GM21447 (cell line): Measurements from ENCODE around the gene SNRK.

Source experiments
- ATAC-seq: cut with Tn5 transposase; IDR thresholded peaks from one replicate; pipeline ENCODE4 v1.9.1; 2021; ENCODE audit not compliant: unreplicated experiment

SNRK gene, protein sequence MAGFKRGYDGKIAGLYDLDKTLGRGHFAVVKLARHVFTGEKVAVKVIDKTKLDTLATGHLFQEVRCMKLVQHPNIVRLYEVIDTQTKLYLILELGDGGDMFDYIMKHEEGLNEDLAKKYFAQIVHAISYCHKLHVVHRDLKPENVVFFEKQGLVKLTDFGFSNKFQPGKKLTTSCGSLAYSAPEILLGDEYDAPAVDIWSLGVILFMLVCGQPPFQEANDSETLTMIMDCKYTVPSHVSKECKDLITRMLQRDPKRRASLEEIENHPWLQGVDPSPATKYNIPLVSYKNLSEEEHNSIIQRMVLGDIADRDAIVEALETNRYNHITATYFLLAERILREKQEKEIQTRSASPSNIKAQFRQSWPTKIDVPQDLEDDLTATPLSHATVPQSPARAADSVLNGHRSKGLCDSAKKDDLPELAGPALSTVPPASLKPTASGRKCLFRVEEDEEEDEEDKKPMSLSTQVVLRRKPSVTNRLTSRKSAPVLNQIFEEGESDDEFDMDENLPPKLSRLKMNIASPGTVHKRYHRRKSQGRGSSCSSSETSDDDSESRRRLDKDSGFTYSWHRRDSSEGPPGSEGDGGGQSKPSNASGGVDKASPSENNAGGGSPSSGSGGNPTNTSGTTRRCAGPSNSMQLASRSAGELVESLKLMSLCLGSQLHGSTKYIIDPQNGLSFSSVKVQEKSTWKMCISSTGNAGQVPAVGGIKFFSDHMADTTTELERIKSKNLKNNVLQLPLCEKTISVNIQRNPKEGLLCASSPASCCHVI

DNA sequence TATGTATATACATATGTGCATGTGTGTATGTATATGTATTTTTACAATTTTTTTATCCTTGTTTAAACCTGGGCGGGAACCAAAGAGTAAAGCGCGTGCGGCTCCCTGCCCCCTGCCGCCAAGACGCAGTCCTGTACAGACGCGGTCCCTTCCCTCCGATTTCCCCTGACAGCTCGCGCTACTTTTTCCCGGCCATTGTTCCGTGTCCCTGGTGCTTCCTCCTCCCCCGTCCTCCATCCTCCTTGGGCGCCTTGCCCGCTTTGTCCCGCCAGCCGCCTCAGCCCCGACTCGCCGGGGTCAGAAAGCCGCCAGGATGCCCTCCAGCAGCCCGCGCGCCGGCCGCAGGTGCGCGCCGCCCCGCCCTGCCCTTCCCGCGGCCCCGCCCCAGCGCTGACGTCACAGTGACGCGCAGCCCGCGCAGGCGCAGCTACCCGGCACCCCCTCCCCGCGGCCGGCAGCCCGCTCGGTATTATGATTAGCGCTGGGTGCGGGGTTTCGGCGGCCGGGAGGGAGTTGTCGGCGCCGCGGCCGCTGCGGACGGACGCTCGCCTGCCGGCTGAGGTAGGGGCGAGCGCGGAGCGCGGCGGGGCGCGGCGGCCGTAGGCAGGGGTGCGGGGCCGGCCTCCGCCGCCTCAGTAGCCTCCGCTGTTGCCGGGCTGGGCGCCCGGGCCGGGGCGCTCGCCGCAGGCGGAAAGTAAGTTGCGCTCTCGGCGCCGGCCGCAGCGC, at the start of gene SNRK:
Gene SNRK, plus strand, starts transcription at position 426 of the 726 bp plus-strand sequence. CDS start 16,664 bp downstream, outside the sequence.
- ATAC-seq: peak; percentile 80

- no peak for ATAC-seq
Observed at GRCh38 chr3:43238801-43239200, 47.5 kb upstream of the SNRK start.

- ATAC-seq: no peak
Observed at GRCh38 chr3:43239755-43240154, 46.6 kb upstream of the SNRK start.

DNA sequence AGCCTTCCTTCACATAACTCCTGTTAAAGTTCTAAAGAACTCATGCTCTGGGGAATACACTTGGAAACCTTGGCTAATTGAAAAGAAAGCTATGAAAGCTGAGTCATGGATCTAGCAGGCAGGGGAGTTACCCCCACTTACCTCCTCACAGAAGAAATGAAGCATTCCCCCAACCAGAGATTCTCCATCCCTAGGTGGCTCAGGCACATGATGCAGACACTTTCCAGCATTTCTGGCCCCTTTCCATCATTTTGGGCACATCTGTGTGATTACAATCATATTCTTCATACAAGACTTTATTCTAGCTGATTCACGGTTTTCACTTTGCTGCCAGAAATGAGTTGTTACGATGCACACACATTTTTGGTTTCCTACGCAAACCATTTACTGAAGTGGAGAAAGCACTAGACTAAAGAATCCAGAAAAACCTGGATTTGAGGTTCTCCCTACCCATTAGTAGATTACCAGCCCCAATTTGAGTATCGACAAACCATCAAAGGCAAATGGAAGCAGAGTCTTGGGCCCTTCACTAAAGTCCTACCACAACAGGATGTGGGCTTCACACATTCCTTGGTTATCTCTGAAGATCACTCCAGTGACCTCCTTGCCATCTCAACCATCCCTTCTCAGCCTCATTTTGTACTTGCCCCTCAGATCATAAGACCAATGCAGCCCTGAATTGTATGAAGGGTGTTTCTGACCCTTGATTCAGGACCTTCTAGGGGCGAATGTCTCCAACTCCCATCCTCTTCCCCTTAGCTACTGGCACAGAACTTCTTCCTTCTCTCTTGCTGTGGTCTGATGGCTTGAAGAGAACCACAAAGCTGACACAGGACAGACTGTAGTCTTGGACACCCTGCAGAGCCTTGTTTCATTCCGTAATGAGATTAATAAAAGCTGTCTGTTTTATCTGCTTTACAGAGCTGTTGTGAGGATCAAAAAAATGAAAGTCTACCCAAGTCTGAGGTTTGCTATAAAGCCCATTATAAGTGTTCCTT, 42.5 kb upstream of the SNRK start:
- no peak for ATAC-seq

DNA sequence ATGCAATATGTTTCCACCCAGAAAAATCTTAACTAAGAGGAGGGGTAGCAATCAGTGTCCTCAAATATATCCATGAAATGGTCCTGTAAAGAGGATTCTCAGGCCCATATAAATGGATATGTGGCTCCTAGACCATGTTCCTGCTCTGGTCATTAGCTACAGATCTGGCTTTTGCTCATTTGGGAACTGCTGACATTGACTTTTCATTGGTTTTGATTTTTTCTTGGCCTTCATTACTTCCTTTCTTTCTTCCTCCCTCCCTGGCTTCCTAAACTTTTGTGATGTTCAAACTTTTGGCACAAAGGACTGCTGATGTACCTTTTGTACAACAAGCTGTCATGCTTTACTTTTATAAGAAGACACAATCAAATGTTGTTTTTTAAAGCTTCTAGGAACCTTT, 41.6 kb upstream of the SNRK start:
- ATAC-seq: no peak

- ATAC-seq: no peak
Observed at GRCh38 chr3:43246976-43247375, 39.4 kb upstream of the SNRK start.

DNA sequence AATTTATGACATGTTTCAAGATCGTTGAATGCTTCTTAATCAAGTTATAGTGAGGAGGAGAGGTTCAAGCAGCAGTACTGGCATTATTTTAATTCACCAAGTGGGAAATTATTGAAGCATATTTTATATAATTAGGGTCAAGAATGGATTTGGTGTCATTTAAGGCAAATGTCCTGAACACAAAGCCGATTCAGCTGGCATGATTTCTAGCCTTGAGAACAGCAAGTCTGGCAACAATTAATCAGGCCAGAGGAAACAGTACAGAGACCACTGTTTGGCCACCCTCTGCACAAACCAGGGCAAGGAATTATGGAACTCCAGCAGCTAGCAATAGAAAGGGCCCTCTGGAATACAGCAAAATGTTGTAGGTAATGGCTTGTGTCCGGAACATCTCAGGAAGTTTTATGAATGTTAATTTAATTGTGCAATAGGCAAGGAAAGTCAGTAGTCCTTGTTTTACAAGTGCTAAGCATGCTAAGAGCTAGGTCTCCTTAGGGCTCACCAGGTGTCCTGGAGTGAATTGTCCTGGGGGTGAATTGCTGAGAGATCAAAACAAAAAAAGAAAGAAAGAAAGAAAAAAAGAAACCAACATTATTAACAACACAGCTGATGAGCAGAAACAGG, 38.7 kb upstream of the SNRK start:
- no peak for ATAC-seq

- ATAC-seq: no peak
Observed at GRCh38 chr3:43248185-43248583, 38.2 kb upstream of the SNRK start.

DNA sequence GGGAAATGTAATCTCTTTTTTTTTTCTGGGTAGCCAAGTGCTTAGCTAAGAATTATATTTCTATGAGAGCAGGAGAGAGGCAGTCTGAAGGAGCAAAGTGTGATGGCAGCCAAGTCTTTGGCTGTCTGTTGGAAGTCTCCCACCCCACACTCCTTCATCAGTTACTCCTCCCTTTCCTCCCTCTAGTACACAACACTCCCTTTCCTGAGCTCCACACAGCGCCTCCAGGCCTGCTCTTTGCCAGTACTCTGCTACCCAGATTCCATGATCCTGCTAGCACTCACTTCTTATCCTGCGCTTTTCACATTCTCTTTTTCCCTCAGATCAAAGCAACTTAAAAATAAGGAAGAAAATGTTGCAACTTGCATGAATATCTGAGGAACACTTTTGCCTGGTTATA, 37.4 kb upstream of the SNRK start:
- no peak for ATAC-seq

GRCh38 chr3:43249405-43249804, 36.9 kb upstream of the SNRK start:
- no peak for ATAC-seq

DNA sequence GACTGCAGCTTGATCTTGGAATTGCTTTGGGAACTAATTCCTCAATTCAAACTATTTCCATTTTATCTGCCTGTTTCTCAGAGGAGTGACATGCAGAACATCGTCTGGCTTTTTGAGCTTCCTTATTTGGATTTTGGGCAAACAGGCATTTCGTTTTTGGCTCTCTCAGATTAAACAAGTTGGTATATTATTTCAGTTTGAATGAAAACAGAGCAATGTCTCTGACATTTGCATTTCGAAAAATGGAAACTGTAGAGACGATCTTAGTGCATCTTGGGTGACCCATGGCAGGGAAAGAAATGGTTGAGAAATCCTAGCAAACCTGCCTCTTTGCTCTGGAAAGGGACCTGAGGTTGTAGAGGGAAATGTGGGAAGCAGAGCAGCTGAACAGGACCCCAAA, 33.0 kb upstream of the SNRK start:
- no peak for ATAC-seq

- no peak for ATAC-seq
Observed at GRCh38 chr3:43254125-43254524, 32.2 kb upstream of the SNRK start.

DNA sequence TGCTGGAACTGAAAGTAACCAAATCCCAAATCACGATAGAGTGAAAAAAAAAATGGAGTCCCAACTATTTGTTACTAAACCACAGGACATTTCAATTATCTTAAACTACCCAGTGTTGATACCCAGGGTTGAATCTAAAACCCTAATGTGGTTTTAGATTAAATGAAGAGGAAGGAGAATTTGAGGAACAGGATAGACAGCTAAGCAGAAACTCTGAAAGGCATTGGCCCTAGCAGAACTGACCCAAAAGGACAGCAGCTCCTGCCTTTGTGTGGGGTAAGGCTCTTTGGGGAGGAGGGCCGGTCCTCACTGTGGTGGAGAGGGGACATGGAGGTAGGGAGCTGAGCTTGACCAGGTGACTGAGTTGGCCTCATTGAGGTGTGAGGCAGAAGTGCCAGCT, 30.7 kb upstream of the SNRK start:
- no peak for ATAC-seq

DNA sequence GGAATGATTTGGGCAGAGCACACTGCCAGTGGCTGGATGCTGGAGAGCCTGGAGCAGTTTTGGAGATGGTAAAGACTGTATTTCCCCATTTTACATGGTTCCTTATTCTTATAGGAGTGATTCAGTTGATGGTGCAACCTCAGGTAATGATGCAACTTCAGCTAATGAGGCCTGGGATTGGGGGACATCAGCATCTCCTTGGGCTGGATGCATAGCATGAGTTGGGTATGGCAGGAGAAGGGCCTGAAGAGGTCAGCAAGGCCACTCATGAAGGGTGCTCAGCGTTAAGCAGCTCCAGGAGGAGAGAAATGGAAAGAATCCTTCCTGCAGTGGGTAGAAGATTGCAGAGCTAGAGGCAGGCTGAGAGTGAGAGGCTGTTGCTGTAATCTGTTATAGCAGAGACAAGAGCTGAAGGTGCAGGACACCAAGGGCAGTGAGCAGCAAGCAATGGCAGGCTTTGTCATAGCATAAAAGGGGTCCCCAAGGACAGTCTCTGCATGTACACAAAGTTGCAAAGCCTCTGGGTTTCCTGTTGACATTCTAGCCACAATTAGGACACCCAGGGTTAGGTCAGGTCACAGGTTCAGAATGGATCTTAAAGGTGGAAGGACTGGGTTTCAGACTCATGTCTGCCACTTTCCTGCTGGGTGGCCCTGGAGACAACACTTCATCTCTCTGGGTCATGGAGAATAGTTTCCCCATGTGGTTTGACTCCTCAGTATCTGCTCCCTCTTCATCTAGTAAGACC, 29.5 kb upstream of the SNRK start:
- no peak for ATAC-seq

DNA sequence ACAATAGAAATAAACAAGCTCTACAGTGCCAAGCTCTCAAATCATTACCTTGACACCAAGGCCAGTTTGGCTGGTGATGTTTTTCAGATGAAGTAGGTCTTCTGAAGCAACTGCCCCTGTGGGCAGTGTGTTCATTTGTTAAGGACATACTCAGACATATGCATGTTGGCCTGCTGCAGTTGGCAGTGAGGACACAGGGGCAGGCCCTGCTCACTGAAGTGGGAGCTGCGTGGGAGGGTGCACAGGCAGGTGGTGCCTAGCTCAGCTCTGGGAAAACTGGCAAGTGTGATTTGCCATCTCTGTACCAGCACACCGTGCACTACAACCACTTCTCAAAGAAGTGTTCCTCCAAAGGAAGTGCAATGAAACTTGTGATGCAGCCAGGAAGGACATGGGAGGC, 28.5 kb upstream of the SNRK start:
- no peak for ATAC-seq

DNA sequence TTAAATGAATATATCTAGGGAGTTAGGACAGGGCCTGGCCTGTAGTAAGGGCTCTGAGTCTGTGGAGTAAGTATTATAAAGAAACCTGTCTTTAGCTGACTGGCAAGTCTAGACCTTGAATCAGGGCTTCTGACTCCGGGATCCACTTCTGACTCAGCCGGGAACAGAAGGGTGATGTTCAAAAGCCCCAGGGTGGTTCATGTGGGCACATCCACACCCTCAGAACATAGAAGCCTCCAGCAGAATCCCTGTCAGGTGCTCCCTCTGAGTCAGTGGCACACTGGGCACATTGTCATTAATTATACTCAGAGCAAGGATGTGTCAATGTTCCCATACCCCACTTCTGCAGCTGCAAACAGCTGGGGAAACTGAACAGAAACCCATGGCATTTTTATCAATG, 26.7 kb upstream of the SNRK start:
- no peak for ATAC-seq

DNA sequence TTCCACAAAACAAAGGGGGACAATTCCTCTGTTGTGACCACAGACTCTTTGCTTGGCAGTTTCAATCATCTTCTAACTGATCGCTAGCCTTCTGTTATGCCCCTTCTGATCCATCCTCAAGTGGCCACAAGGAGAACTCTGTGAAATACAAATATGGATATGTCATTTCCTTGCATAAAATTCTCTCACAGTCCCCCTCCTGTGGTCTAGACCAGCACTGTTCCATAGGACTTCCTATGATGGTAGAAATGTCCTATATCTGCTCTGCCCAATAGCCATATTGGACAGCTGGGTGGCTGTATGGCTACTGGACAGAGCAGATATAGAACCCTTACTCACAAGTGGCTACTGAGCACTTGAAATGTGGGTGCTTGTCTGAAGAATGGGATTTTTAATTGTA, 25.9 kb upstream of the SNRK start:
- no peak for ATAC-seq

- no peak for ATAC-seq
Observed at GRCh38 chr3:43262194-43262593, 24.1 kb upstream of the SNRK start.

GRCh38 chr3:43266451-43266850, 19.9 kb upstream of the SNRK start:
- no peak for ATAC-seq
